Measurements from ENCODE around the gene ADK. TPM values are rescaled to one million over a fixed set of nuclear protein-coding genes. Genes with fewer than 3 reads are reported as not detected.

The ADK gene
- total and polyA plus RNA-seq, 11 donors, result 20.8 to 55.5 (median 39.8) TPM

- DNase-seq, result no peak
- Histone ChIP-seq H3K36me3 (peaks cover 0 to 12% (median 0%) of the 10 kb centered on the region in 9 donors), H3K4me1 (peaks cover 0 to 8% (median 0%) of the 10 kb centered on the region in 12 donors), H3K4me3 (no peak overlapping the region), H3K27ac (no peak overlapping the region), H3K27me3 (no peaks in the 10 kb centered on the region), H3K9me3 (peaks cover 0 to 3% (median 0%) of the 10 kb centered on the region in 12 donors)
- no peak for ATAC-seq
- TF ChIP-seq, protein P1, sequence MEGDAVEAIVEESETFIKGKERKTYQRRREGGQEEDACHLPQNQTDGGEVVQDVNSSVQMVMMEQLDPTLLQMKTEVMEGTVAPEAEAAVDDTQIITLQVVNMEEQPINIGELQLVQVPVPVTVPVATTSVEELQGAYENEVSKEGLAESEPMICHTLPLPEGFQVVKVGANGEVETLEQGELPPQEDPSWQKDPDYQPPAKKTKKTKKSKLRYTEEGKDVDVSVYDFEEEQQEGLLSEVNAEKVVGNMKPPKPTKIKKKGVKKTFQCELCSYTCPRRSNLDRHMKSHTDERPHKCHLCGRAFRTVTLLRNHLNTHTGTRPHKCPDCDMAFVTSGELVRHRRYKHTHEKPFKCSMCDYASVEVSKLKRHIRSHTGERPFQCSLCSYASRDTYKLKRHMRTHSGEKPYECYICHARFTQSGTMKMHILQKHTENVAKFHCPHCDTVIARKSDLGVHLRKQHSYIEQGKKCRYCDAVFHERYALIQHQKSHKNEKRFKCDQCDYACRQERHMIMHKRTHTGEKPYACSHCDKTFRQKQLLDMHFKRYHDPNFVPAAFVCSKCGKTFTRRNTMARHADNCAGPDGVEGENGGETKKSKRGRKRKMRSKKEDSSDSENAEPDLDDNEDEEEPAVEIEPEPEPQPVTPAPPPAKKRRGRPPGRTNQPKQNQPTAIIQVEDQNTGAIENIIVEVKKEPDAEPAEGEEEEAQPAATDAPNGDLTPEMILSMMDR (IDR thresholded peaks at IDR 0.05), result no peak
- no peak for TF ChIP-seq POLR2A (IDR thresholded peaks at IDR 0.05)
- intact Hi-C loops (cut with DNase I), result no loop called here
Measured at GRCh38 chr10:74415146-74415839, 264.3 kb downstream of the ADK start.

GRCh38 chr10:74417397-74417796 is 266.4 kb downstream of the ADK start:
- no peak for ATAC-seq
- Histone ChIP-seq H3K4me1 (peaks cover 0 to 8% (median 0%) of the 10 kb centered on the region in 12 donors), H3K9me3 (peaks cover 0 to 3% (median 0%) of the 10 kb centered on the region in 12 donors), H3K36me3 (peaks cover 0 to 3% (median 0%) of the 10 kb centered on the region in 9 donors), H3K27me3 (no peaks in the 10 kb centered on the region), H3K27ac (no peak overlapping the region), H3K4me3 (no peak overlapping the region)
- WGBS, 4 donors, result 57 to 68% (median 62%) methylated on average over 1 of the region's 1 CpG
- intact Hi-C loops (cut with DNase I), result no loop called here
- DNase-seq, result no peak
- TF ChIP-seq POLR2A (IDR thresholded peaks at IDR 0.05), result no peak
- TF ChIP-seq, protein P1 (IDR thresholded peaks at IDR 0.05), result no peak

DNA sequence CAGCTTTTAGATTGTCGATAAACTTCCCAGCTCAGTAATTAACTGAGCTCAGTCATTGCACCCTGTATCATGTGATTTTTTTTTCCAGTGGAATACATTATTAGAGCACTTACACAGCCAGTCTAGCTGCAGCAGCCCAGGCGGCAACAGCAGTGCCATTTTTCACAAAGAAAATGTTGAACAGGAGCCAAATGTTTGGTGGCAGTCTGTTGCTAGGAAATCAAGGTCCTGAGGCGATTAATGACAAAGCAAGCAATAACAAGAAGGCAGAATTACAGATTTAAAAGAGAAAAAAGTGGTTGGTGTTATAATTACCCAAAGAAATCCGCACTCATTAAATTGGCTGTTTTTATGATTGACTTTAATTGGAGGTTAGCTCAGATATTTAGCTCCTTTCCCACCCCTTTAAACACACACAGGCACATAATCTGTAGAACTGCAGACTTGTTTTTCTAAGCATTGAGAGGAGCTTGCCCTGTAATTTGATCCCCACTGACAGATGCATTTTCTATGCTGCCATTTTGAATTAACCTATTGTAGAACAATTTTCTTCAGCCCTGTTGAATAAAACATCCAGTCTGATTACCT is 267.4 kb downstream of the ADK start:
- WGBS, 4 donors, result 46 to 61% (median 54%) methylated on average over 4 of the region's 4 CpGs
- TF ChIP-seq POLR2A (IDR thresholded peaks at IDR 0.05), result no peak
- TF ChIP-seq, protein P1 (IDR thresholded peaks at IDR 0.05), result no peak
- H3K4me3 ChIP-seq, result peak overlapping the region in 2 of 12 donors; percentile 12 to 24
- intact Hi-C loops (cut with DNase I), result no loop called here
- H3K27ac ChIP-seq, result no peak overlapping the region
- peak in 3 of 4 donors; percentile 38 to 58 (median 41) for ATAC-seq
- H3K9me3 ChIP-seq, result no peaks in the 10 kb centered on the region
- no peaks in the 10 kb centered on the region for H3K27me3 ChIP-seq
- no peaks in the 10 kb centered on the region for H3K36me3 ChIP-seq
- DNase-seq, result no peak
- H3K4me1 ChIP-seq, result peaks cover 0 to 8% (median 0%) of the 10 kb centered on the region in 12 donors

- Histone ChIP-seq H3K4me3 (no peak overlapping the region), H3K36me3 (no peaks in the 10 kb centered on the region), H3K27ac (no peak overlapping the region), H3K4me1 (peaks cover 0 to 8% (median 0%) of the 10 kb centered on the region in 12 donors), H3K27me3 (no peaks in the 10 kb centered on the region), H3K9me3 (peaks cover 0 to 3% (median 0%) of the 10 kb centered on the region in 12 donors)
- no peak for ATAC-seq
- TF ChIP-seq POLR2A (IDR thresholded peaks at IDR 0.05), result no peak
- TF ChIP-seq, protein P1 (IDR thresholded peaks at IDR 0.05), result no peak
- DNase-seq, result no peak
- WGBS, 4 donors, result 58 to 70% (median 68%) methylated on average over 1 of the region's 1 CpG
- intact Hi-C loops (cut with DNase I), result no loop called here
Measured at GRCh38 chr10:74419491-74419951, 268.5 kb downstream of the ADK start.

All from heart left ventricle (tissue), 16 donors.